ENCODE data around the gene DNAJC17.

Gene DNAJC17

DNA sequence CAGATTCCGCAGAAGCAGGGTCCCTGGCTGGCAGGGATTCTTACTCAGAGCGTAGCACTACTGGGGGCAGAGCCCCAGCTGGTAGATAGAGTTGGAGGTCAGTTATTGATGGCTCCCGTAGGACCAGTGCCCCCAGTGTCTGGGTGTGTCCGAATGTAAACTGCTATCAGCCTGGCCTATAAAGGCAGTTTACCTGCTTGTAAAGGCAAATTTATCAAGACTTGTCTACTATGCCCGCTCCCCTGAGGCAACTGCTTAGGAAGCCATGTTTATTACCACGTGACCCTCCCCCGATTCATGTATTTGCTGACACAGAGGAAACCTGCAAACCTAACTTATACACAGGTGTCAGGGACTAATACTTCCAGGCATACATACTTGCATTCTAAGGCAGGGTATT is 21.8 kb upstream of the DNAJC17 start:
- no peak for FAIRE-seq

DNA sequence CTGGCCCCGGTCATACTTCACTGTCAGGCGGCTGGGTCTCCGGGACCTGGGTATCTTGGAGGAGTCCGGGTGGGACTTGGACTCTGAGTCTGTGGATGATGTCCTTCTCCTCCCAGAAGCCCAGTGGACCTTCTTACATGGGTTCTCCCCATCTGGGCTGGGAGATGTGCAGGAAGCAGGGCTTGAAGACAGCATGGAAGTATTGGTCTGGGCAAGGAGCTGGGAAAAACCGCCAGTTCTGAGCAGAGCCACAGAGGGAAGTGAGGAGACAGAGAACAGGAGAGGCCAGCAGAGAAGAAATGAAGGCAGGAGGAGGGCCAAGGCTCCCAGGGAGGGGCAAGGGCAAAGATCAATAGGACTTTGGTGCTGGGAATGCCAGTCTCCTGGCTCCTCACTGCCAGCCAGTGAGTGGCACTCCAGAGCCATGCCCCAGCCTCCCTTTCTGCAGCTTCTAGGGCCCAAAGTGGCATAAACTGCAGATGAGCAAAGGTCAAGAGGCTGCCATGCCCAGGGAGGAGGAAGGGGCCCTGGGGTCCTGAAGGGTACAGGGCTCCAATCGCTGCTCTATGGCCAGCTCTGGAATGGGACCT is 21.3 kb upstream of the DNAJC17 start, which contains the start of gene PPP1R14D:
PPP1R14D (minus strand) TSS at position 262 of the 590 bp plus-strand sequence; CDS start at position 195, 67 bp downstream.
- FAIRE-seq: no peak

DNA sequence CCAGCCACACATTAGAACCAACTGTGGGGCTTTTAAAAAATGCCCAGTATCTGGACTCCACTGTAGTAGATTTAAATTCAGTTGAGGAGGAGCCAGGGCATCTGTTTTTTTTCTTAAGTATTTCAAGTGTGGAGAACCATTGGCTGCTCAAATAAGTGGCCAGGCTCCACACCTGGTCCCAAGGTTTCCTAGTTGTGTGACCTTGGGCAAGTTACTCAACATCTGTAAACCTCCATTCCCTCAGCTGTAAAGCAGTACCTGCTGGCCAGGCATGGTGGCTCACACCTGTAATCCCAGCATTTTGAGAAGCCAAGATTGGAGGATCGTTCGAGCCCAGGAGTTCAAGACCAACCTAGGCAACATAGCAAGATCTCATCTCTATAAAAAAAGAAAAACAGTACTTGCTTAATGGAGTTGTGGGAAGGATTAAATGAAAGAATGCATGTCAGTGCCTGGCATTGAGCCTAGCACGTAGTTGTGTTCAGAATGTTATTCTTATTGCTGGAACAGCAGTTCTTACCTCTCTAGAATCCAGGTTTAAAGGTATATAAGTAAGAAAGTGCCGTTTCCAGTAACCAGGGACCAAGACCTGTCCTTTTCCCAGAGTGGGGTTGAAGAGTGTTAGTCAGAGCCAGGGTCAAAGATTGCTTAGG is 19.3 kb upstream of the DNAJC17 start:
- FAIRE-seq: no peak

DNA sequence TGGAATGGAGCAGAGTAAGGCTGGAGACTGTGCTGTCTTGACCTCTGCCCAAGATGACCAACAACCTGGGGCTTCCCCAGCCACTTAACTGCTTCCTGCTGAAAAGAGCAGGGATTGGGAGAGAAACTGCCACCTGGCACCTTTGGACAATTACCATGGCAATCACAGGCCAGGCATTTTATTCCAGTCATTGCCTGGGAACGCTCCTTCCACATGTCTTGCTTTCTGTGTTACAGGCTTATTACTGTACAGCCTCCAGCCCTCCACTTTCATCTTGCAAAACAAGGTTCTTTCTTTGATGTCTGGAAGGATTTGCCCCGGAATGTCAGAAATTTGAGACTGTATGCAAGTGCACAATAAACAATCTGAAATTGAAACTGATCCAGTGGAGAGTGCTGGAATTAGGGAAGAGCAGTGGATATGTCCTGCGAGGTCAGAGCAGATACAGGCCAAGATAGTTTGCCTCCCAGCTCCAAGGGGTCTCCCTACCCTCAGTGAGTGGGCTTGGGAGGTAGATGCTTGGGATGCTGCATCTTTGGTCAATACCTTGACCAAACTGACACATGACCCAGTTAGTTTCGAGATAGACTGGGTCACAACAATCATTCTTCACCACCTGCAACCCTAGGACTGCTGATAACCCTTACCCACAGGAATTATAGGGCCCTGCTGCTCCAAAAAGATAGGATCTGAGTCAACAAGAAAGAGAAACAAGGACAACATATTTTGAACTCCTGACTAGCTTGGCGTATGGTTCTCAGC is 18.6 kb upstream of the DNAJC17 start:
- FAIRE-seq: no peak

DNA sequence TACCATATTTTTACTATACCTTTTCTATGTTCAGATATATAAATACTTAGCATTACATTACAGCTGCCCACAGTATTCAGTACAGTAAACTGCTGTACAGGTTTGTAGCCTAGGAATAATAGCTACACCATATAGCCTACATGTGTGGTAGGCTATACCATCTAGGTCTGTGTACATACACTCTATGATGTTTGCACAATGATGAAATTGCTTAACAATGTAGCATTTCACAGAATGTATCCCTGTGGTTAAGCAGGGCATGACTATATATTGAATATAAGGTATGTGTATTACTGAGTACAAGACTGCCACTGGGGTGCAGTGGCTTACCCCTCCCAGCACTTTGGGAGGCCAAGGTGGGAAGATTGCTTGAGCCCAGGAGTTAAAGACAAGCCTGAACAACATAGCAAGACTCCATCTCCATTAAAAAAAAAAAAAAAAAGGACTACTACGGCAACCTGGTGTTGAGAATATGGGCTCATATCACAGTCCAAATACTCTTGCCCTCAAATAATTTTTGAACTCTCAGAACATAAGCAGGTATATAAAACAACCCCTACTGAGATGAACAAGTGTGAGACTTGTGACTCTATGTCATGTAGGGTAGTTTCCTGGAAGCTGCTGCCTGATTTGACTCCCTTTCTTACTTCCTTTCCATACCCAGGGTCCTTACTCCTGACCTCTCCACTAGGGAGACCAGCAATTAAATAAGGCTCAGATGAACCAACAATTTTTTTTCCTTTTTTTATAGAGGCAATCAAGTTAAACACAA is 16.5 kb upstream of the DNAJC17 start:
- FAIRE-seq: no peak

DNA sequence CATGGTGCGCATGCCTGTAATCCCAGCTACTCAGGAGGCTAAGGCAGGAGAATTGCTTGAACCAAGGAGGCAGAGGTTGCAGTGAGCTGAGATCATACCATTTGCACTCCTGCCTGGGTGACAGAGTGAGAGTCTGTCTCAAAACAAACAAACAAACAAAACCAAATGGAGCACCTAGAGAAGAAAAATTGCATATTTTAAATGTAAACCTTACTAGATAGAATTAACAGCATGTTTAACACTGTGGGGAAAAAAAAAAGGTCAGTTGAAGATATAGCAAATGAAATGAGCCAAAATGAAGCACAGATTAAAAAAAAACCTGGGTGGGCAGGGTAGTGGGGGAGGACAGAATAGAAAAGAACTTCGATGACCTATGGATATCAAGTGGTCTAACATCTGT is 13.9 kb upstream of the DNAJC17 start:
- FAIRE-seq: no peak

DNA sequence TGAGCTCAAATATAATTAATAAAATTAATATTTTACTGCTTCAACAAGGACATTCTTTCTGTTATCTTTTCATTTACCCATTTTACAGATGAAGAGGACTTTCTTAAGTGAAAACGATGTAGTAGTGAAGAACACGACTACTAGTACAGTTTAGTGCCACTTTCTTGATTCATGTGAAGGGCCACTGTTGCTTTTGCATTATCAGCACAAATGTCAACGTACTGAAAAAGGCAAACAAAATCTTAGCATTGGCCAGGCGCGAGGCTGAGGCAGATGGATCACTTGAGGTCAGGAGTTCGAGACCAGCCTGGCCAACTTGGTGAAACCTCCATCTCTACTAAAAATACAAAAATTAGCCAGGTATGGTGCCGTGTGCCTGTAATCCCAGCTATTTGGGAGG is 11.8 kb upstream of the DNAJC17 start:
- FAIRE-seq: no peak

DNA sequence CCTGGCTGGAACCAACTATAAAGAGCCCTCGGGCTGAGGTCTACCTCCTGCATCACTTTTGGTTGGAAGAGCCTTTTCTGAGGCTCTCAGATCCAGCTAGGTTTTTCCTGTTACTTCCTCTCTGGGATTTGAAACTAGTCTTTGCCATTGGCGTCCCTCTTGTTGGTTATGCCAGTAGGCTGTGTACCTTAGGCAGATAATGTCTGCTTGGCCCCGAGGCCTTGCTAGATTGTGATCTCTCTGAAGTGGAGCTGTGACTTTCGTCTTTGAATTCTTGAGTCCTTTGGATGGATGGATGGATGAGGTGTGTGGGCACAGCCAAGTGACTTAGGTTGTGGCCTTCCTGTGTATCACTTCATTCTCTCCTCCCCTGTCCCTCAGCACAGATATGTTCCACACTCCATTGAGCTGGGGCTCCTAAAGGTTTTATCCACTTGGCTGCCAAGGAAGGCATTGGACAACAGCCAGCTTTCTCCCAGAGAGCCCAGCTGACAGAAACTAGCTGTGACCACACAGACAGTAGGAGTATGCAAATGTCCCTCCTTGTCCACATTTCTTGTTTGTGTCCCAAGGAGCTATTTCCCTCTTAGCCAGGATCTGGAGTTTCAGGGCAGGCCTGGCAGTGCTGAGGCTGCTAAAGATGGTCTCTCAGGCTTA is 7.9 kb upstream of the DNAJC17 start:
- FAIRE-seq: no peak

DNA sequence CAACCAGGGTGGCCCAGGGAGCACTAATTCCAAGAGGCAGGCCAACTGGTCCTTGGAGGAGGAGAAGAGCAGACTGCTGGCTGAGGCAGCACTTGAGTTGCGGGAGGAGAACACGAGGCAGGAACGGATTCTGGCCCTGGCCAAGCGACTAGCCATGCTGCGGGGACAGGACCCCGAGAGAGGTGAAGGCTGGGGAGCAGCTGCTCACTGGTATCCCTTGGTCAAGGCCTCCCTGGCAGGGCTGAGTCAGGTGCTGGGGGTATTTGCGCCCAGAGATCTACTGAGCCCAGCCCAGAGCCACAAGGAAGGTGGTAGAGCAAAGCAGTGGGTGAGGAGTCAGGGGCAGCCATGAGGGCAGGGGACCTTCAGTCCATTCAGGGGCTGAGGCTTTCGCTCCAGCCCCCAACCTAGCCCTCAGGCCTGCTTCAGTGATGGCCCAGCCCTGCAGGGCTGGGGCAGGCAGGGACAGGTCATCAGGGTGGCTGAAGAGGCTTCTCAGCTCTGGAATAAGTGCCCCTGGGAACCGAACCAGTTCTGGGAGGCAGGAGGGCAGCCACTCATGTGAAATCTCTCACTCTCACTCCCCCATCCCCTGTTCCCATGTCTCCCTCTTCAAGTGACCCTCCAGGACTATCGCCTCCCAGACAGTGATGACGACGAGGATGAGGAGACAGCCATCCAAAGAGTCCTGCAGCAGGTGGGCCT is 5.6 kb upstream of the DNAJC17 start:
- FAIRE-seq: no peak

DNA sequence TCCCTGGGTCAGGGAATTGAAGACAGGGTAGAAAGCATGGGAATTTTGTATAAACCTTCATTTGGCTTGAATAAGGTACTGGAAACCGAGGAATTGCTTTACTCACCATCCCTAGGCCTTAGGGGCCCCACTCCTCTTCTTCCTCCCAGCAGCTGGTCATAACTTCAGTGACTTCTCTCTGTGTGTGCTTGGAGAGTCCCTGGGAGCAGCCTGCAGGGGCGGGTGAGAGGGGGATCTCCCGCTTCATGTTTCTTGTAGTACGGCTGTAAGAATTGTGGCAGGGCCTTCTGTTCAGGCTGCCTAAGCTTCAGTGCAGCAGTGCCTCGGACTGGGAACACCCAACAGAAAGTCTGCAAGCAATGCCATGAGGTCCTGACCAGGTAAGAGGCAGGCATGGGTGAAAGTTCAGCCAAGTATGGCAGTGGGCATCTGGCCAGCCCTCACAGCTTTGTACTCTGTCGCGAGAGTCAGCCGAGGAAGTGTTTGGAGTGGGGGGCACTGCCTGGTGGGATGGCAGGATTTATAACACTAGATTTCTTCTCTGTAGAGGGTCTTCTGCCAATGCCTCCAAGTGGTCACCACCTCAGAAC is 1.7 kb upstream of the DNAJC17 start:
- no peak for FAIRE-seq

DNA sequence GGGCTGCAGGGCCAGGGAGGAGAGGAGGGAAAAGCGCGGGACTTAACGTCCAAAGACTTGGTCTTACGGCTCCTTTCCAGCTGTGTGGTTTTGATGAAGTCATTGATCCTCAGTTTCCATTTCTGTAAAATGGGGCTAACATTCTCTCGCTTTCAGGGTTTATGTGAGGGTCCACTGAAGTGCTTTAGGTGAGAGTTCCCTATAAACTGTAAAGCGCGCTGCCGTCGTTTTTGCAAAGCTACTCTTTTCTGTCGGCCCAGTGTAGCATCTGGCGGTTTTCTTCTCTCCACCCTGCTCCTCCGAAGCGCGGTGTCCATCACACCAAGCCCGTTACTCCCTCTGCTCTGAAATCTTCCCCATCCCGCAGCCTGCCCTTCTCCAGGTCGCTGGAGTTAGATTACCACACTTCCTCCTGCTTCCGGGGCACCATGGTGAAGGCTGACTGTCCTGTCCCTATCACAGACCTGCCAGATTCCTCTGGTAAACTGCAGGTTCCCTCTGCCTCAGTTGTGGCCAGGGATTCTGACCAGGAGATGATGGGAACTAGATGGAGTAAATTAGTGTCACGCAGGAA is 702 bp upstream of the DNAJC17 start:
- no peak for FAIRE-seq

DNA sequence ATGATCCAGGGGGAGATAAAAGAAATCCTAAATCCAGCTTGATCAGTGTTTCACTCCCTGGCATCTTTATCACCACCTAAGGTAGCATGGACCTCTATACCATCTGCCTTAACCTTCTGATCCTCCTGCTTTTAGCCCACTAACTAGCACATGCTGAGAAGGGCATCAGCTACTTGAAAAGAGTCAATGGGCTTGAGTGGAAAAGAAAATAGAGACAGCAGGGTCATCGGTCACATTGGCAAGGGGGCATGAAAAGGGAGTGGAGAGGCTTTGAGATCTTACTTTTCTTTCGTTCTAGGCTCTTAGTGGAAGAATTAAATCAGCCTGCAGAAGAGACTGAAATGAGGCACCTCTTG is 623 bp downstream of the DNAJC17 start:
- no peak for FAIRE-seq

DNA sequence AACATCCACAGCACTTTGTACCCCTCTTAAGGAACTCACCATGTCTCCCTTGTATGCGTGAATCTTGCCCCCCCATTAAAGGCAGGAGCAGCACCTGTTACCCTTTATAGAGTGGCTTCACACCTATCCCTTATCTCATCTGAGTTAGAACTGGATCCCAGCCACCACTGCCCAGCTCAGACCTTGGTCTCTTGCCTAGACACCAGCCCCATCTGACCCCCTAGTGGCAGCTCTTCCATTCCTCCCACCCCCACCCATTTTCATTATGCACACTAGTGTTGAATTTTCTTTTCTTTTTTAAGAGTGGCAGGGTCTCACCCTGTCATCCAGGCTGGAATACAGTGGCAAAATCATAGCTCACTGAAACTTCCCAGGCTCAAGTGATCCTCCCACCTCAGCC is 3.6 kb downstream of the DNAJC17 start:
- no peak for FAIRE-seq

DNA sequence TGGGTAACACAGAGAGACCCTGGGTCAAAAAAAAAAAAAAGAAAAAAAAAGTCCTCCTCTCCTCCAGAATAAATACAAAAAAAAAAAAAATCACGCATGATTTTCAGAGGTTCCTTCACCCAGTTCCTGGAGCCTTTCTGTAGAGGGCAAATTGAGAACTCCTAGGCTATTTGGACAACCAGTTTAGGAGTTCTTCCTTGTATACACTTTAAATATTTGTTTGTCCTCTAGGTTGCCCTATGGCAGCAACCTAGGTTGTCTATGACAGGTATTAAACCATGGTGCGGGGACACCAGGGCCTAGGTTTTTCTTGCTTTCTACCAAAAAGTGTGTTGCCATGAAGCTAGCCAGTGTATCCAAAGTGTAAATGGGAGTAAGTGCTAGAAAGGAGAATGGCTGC is 4.2 kb downstream of the DNAJC17 start:
- no peak for FAIRE-seq

DNA sequence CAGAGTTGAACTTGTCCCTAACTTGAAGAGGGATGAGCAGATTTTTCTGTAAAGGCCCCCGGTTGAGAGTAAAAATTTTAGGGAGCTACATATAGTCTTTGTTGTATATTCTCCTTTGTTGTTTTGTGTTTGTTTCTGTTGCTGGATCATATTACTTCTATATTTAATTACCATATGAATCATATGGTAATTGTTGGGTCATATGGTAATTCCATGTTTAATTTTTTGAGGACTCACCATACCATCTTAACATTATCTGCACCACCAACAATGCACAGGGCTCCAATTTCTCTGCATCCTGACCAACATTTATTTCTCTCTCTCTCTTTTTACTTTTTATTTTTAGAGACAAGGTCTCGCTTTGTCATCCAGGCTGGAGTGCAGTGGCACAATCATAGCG is 7.8 kb downstream of the DNAJC17 start:
- no peak for FAIRE-seq

DNA sequence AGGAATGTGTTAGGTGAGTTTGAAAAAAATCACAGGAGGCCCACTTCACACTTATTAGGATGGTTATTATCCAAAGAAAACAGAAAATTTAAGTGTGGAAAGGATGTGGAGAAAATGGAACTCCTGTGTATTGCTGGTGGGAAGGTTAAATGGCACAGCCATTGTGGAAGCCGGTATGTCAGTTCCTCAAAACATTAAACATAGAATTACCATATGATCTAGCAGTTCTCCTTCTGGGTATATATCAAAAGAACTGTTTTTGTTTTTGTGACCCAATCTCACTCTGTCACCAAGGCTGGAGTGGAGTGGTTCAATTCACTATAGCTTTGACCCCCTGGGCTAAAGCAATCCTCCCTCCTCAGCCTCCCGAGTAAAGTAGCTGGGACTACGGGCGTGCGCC is 10.8 kb downstream of the DNAJC17 start:
- FAIRE-seq: no peak

DNA sequence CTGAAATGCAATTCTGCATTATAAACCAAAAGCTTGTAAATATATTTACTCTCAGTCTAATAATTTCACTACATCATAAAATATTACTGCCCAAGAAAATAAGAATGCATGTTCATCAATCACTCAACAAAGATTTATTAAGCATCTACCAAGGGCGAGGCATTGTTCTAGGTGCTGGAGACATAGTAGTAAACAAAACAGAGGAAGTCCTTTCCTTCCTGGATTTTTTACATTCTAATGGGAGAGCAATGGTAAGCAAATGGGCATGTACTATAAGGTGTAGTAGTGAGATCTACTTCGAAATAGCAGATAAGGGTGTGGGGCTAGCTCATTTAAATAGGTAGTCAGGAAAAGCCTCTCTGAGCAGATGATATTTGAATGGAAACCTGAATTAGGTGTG is 11.2 kb downstream of the DNAJC17 start:
- no peak for FAIRE-seq

DNA sequence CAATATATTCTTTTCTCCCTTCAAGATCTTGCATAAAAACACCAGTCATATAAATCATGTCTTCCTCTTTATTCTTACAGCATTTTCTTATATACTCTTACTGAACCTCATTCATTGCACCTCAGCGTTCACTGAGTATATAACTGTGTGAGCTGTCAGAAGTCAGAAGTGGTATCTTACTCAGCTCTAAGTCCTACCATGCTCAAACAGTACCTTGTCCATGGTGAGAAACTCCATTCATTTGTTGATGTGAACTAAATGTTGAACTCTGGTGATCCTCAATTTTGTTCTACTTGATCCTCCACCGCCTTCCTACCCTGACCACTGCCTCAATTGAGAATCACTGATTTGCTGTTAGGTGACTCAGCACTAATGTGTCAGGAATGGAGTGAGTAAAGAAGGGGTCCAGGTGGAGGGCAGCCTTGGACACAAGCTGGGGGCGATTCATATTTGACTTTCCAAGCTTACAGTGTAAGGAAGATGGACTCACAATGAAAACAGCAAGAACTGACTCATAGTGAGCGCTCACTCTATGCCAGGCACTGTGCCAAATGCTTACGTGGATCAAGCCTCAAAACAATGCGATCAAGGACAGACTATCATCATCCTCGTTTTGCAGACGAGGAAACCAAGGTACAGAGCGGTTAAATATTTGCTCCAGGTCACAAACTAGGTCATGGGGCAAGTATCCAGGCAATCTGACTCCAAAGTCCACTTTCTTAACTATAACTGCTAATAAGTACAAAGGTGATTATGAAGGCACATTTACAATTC is 13.9 kb downstream of the DNAJC17 start:
- no peak for FAIRE-seq

DNA sequence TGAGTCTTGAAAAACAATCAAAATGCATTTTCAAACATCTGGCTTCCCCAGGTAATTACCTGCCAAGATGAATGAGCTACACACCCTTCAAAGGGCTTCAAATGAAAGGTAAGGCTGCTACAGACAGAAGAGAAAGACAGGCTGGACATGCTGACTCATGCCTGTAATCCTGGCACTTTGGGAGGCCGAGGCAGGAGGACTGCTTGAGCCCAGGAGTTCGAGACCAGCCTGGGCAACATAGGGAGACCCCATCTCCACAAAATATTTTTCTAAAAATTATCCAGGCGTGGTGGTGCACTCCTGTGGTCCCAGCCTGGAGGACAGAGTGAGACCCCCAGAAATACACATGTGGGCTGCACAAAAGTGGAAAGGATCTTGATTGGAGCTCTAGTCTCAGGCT is 14.9 kb downstream of the DNAJC17 start:
- FAIRE-seq: no peak

DNA sequence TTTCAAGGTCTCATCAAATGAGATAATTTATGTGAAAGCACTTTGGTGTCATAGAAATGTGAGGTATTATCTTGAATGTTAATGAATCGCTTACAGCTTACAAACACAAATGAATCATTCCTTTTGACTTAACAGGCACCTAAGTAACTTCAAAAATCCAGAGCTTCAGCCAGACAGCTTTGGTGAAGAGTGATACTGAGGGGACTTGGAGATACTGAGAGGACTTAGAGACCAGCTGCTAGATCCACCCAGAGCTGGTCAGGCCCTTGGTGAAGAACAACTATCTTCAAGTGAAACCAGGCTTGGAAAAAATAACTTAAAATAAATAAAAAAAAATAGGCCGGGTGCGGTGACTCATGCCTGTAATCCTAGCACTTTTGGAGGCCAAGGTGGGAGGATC is 16.6 kb downstream of the DNAJC17 start:
- FAIRE-seq: no peak

DNA sequence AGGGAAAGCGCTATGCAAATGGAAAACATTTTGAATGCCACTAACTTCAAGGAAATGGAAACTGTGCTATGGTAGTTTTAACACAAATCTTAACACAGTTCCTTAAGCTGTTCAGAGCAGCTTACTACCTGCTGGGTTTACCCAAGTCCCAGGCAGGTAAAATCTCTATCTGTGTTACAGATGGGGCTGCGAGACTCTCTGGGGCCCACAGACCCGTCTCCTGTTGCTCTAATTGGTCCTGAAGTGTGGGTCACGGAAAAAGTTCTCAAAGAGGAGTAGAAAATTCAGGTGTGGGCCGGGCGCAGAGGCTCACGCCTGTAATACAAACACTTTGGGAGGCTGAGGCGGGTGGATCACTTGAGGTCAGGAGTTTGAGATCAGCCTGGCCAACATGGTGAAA is 17.3 kb downstream of the DNAJC17 start:
- no peak for FAIRE-seq
